ENCODE results near the gene CEP112. TPM values are rescaled to one million over a fixed set of nuclear protein-coding genes. Genes with fewer than 3 reads are reported as not detected.

Gene CEP112
- total and polyA plus RNA-seq, 4 donors = 1.1 to 4.9 (median 1.4) TPM

DNA sequence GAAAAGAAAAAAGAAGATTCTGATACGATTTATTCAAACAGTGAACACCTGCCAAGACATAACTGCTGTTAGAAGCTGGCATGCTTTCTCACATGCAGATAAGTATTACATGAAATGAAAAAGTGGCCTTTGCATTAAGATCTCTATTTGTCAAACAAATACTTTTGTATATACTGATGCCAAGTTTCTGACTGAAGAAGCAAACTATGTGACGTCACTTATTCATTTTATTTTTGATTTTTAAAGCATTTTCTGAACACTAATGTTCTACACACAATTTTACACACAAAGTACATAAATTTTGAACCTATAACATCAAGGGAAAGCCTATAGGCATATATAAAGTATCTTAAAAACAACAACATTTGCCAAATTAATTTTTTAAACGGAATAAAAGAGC is 153.8 kb downstream of the CEP112 start:
- Histone ChIP-seq H3K36me3 (ENCODE audit: control insufficient read depth in 4 of 4, insufficient read depth in 3 of 4, low read depth in 1 of 4, low read length in 3 of 4) (no peaks in the 10 kb centered on the region), H3K9me3 (ENCODE audit: control insufficient read depth in 4 of 4, low read length in 3 of 4) (peaks cover 0 to 1% (median 0%) of the 10 kb centered on the region in 4 donors), H3K27me3 (ENCODE audit: control insufficient read depth in 4 of 4, insufficient read depth in 4 of 4, low read length in 3 of 4) (no peaks in the 10 kb centered on the region), H3K4me3 (ENCODE audit: low read depth in 1 of 3, low read length in 3 of 3) (no peak overlapping the region), H3K4me1 (ENCODE audit: control insufficient read depth in 4 of 4, insufficient read depth in 4 of 4, low read length in 3 of 4) (no peaks in the 10 kb centered on the region), H3K9ac (ENCODE audit: low read depth in 1 of 2, low read length in 2 of 2) (no peak overlapping the region), H3K27ac (ENCODE audit: low read depth in 1 of 2, low read length in 2 of 2) (no peak overlapping the region)
- TF ChIP-seq RXRA (IDR thresholded peaks at IDR 0.05) = no peak
- no peak for TF ChIP-seq NR2F2 (IDR thresholded peaks at IDR 0.05)
- TF ChIP-seq JUND (IDR thresholded peaks at IDR 0.05) = no peak
- no peak for TF ChIP-seq FOXA1 (IDR thresholded peaks at IDR 0.05)
- no peak for TF ChIP-seq GABPA (IDR thresholded peaks at IDR 0.05 in 1 of 2, conservative IDR thresholded peaks at IDR 0.05 in 1 of 2)
- TF ChIP-seq, protein P1, sequence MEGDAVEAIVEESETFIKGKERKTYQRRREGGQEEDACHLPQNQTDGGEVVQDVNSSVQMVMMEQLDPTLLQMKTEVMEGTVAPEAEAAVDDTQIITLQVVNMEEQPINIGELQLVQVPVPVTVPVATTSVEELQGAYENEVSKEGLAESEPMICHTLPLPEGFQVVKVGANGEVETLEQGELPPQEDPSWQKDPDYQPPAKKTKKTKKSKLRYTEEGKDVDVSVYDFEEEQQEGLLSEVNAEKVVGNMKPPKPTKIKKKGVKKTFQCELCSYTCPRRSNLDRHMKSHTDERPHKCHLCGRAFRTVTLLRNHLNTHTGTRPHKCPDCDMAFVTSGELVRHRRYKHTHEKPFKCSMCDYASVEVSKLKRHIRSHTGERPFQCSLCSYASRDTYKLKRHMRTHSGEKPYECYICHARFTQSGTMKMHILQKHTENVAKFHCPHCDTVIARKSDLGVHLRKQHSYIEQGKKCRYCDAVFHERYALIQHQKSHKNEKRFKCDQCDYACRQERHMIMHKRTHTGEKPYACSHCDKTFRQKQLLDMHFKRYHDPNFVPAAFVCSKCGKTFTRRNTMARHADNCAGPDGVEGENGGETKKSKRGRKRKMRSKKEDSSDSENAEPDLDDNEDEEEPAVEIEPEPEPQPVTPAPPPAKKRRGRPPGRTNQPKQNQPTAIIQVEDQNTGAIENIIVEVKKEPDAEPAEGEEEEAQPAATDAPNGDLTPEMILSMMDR (IDR thresholded peaks at IDR 0.05; ENCODE audit: low read depth, low read length, missing input control) = no peak
- TF ChIP-seq, protein P2, sequence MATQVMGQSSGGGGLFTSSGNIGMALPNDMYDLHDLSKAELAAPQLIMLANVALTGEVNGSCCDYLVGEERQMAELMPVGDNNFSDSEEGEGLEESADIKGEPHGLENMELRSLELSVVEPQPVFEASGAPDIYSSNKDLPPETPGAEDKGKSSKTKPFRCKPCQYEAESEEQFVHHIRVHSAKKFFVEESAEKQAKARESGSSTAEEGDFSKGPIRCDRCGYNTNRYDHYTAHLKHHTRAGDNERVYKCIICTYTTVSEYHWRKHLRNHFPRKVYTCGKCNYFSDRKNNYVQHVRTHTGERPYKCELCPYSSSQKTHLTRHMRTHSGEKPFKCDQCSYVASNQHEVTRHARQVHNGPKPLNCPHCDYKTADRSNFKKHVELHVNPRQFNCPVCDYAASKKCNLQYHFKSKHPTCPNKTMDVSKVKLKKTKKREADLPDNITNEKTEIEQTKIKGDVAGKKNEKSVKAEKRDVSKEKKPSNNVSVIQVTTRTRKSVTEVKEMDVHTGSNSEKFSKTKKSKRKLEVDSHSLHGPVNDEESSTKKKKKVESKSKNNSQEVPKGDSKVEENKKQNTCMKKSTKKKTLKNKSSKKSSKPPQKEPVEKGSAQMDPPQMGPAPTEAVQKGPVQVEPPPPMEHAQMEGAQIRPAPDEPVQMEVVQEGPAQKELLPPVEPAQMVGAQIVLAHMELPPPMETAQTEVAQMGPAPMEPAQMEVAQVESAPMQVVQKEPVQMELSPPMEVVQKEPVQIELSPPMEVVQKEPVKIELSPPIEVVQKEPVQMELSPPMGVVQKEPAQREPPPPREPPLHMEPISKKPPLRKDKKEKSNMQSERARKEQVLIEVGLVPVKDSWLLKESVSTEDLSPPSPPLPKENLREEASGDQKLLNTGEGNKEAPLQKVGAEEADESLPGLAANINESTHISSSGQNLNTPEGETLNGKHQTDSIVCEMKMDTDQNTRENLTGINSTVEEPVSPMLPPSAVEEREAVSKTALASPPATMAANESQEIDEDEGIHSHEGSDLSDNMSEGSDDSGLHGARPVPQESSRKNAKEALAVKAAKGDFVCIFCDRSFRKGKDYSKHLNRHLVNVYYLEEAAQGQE (IDR thresholded peaks at IDR 0.05) = no peak
- no peak for TF ChIP-seq FOXA2 (IDR thresholded peaks at IDR 0.05)
- TF ChIP-seq, protein P3, sequence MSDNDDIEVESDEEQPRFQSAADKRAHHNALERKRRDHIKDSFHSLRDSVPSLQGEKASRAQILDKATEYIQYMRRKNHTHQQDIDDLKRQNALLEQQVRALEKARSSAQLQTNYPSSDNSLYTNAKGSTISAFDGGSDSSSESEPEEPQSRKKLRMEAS (IDR thresholded peaks at IDR 0.05) = no peak
- TF ChIP-seq, protein P4, sequence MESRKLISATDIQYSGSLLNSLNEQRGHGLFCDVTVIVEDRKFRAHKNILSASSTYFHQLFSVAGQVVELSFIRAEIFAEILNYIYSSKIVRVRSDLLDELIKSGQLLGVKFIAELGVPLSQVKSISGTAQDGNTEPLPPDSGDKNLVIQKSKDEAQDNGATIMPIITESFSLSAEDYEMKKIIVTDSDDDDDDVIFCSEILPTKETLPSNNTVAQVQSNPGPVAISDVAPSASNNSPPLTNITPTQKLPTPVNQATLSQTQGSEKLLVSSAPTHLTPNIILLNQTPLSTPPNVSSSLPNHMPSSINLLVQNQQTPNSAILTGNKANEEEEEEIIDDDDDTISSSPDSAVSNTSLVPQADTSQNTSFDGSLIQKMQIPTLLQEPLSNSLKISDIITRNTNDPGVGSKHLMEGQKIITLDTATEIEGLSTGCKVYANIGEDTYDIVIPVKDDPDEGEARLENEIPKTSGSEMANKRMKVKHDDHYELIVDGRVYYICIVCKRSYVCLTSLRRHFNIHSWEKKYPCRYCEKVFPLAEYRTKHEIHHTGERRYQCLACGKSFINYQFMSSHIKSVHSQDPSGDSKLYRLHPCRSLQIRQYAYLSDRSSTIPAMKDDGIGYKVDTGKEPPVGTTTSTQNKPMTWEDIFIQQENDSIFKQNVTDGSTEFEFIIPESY (IDR thresholded peaks at IDR 0.05) = no peak
- no peak for TF ChIP-seq RAD21 (IDR thresholded peaks at IDR 0.05)
- no peak for TF ChIP-seq TAF1 (conservative IDR thresholded peaks at IDR 0.05)
- DNase-seq (ENCODE audit: low spot score) = no peak
- 55% methylated on average over 3 of the region's 3 CpGs for WGBS

DNA sequence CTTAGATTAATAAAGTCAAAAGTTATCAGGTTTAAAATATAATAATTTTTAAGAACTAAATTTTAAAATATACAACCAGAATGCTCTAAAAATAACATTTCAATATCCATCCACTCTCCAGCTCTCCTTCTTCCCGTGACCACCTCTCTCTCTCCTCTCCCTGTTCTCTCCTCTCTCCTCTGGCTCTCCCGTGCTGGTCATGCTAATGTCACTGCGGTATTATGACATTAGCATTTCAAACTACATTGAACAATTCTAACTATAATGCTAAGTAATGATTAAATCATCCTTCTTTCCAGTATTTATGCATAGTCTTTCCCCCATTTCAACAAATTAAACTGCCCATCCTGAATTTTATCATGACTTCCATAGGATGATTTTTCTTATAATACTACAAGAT is 154.7 kb downstream of the CEP112 start:
- no peaks in the 10 kb centered on the region for H3K36me3 ChIP-seq (ENCODE audit: control insufficient read depth in 4 of 4, insufficient read depth in 3 of 4, low read depth in 1 of 4, low read length in 3 of 4)
- H3K4me3 ChIP-seq (ENCODE audit: low read depth in 1 of 3, low read length in 3 of 3) = no peak overlapping the region
- H3K9me3 ChIP-seq (ENCODE audit: control insufficient read depth in 4 of 4, low read length in 3 of 4) = peaks cover 0 to 1% (median 0%) of the 10 kb centered on the region in 4 donors
- no peaks in the 10 kb centered on the region for H3K4me1 ChIP-seq (ENCODE audit: control insufficient read depth in 4 of 4, insufficient read depth in 4 of 4, low read length in 3 of 4)
- no peak for DNase-seq (ENCODE audit: low spot score)
- 94% methylated on average over 3 of the region's 3 CpGs for WGBS
- H3K27me3 ChIP-seq (ENCODE audit: control insufficient read depth in 4 of 4, insufficient read depth in 4 of 4, low read length in 3 of 4) = no peaks in the 10 kb centered on the region
- H3K9ac ChIP-seq (ENCODE audit: low read depth in 1 of 2, low read length in 2 of 2) = no peak overlapping the region
- H3K27ac ChIP-seq (ENCODE audit: low read depth in 1 of 2, low read length in 2 of 2) = no peak overlapping the region
- TF ChIP-seq, protein P2 (IDR thresholded peaks at IDR 0.05) = no peak
- TF ChIP-seq TAF1 (conservative IDR thresholded peaks at IDR 0.05) (no peak), YY1 (IDR thresholded peaks at IDR 0.05) (no peak), RXRA (IDR thresholded peaks at IDR 0.05) (no peak), JUND (IDR thresholded peaks at IDR 0.05) (no peak), NR2F2 (IDR thresholded peaks at IDR 0.05) (no peak), HNF4G (IDR thresholded peaks at IDR 0.05) (no peak), FOXA1 (IDR thresholded peaks at IDR 0.05) (no peak), EGR1 (IDR thresholded peaks at IDR 0.05; ENCODE audit: low read depth in 2 of 2) (no peak), GABPA (IDR thresholded peaks at IDR 0.05 in 1 of 2, conservative IDR thresholded peaks at IDR 0.05 in 1 of 2) (no peak), RAD21 (IDR thresholded peaks at IDR 0.05) (no peak)
- TF ChIP-seq, protein P3 (IDR thresholded peaks at IDR 0.05) = no peak
- TF ChIP-seq, protein P4 (IDR thresholded peaks at IDR 0.05) = no peak

All from liver (tissue), 9 donors.